Right lung (tissue), 10 donors: Measurements from ENCODE around the gene RS1. TPM values are rescaled to one million over a fixed set of nuclear protein-coding genes. Genes with fewer than 3 reads are reported as not detected.

Source experiments
- DNase-seq, 2 donors: peaks; one replicate each; pipeline ENCODE4 v3.0.0-alpha.2; 2013
- long read RNA-seq, 8 donors: transcript quantifications; one replicate each; lab custom pipeline, GENCODE V29; 2026
- polyA plus RNA-seq, 5 donors: library from polyadenylated mRNA; unstranded; fragments of 120-200 nt; gene quantifications; one replicate each; pipeline versions ENCODE4 v1.2.1 to v1.2.3, GENCODE V29; 2013; ENCODE audit warnings: inconsistent platforms in 1 of 5, low replicate concordance in 1 of 5; ENCODE audit not compliant: insufficient read length in 5 of 5, insufficient read depth in 1 of 5

Gene RS1
- polyA plus RNA-seq = under 1 TPM; 0.21 to 0.44 (median 0.37) TPM
- long read RNA-seq, donor 1 = 0 reads
- long read RNA-seq, donor 2 = 0 reads
- long read RNA-seq, donor 3 = 0 reads
- long read RNA-seq, donor 4 = 0 reads
- long read RNA-seq, donor 5 = 0 reads
- long read RNA-seq, donor 6, partial matches to known transcripts = 18 of 18 reads
- long read RNA-seq, donor 6, other reads (novel, unspliced or antisense) = 0 of 18 reads
- long read RNA-seq, donor 7 = 0 reads
- long read RNA-seq, donor 8 = 0 reads

GRCh38 chrX:18672008-18672407, at the start of gene RS1:
TSS of gene RS1 (minus strand) at chrX:18672108. CDS start at chrX:18672068, 40 bp downstream.
- DNase-seq = no peak

GRCh38 chrX:18719852-18720251, 47.9 kb upstream of the RS1 start:
- no peak for DNase-seq

GRCh38 chrX:18714910-18715309, 43.0 kb upstream of the RS1 start:
- no peak for DNase-seq

GRCh38 chrX:18709833-18710232, 37.9 kb upstream of the RS1 start:
- DNase-seq = no peak

GRCh38 chrX:18707426-18708049, 35.6 kb upstream of the RS1 start, which contains the start of gene PPEF1:
TSS of gene PPEF1 (plus strand) at chrX:18707645. CDS start at chrX:18707781, 136 bp downstream.
- no peak for DNase-seq

GRCh38 chrX:18702362-18703195, 30.7 kb upstream of the RS1 start:
- peak in 1 of 2 donors; percentile 15 for DNase-seq

- no peak for DNase-seq
These were observed 29.9 kb upstream of the RS1 start for GRCh38 chrX:18701621-18702361.

GRCh38 chrX:18698737-18699650, 27.1 kb upstream of the RS1 start:
- no peak for DNase-seq

GRCh38 chrX:18696653-18697052, 24.7 kb upstream of the RS1 start:
- no peak for DNase-seq

GRCh38 chrX:18692541-18692940, 20.6 kb upstream of the RS1 start:
- no peak for DNase-seq

GRCh38 chrX:18691431-18691830, 19.5 kb upstream of the RS1 start:
- no peak for DNase-seq

- no peak for DNase-seq
These were observed 16.1 kb upstream of the RS1 start for GRCh38 chrX:18687856-18688495.

GRCh38 chrX:18682979-18683387, 11.1 kb upstream of the RS1 start:
- DNase-seq = no peak

- no peak for DNase-seq
These were observed 10.1 kb upstream of the RS1 start for GRCh38 chrX:18681996-18682395.

GRCh38 chrX:18677161-18677869, 5.4 kb upstream of the RS1 start:
- DNase-seq = no peak

GRCh38 chrX:18676470-18676869, 4.6 kb upstream of the RS1 start:
- DNase-seq = no peak

- no peak for DNase-seq
These were observed 4.1 kb upstream of the RS1 start for GRCh38 chrX:18676050-18676449.

GRCh38 chrX:18674788-18675735, 3.2 kb upstream of the RS1 start:
- peak; percentile 76 to 84 for DNase-seq
